Left lung (tissue), 10 donors: ENCODE results near the gene PMFBP1. TPM values are rescaled to one million over a fixed set of nuclear protein-coding genes. Genes with fewer than 3 reads are reported as not detected.

Experiments
- ATAC-seq: fragments of 200-7000 bp; cut with Tn5 transposase; one replicate; pipeline ENCODE4 v1.9.1; 2020; ENCODE audit warnings: moderate library complexity
- DNase-seq, 4 donors: peaks; one replicate each; pipeline ENCODE4 v3.0.0-alpha.2; 2013 to 2020
- H3K27ac ChIP-seq, 2 donors: fragments of 200-600 bp; sonication (generic) in 1 of 2; one replicate each; pipeline versions ENCODE4 v1.5.0 to v1.8.0; 2020 to 2021
- H3K27me3 ChIP-seq, 2 donors: fragments of 200-600 bp; sonication (generic) in 1 of 2; one replicate each; pipeline versions ENCODE4 v1.5.0 to v1.8.0; 2020 to 2021
- H3K36me3 ChIP-seq, 2 donors: fragments of 200-600 bp; sonication (generic) in 1 of 2; one replicate each; pipeline versions ENCODE4 v1.5.0 to v1.8.0; 2020 to 2021
- H3K4me1 ChIP-seq, 2 donors: fragments of 200-600 bp; one replicate each; pipeline ENCODE4 v1.8.0; 2021
- H3K4me3 ChIP-seq, 2 donors: fragments of 200-600 bp; sonication (generic) in 1 of 2; one replicate each; pipeline versions ENCODE4 v1.5.0 to v1.8.0; 2020 to 2021; ENCODE audit warnings: mild to moderate bottlenecking in 1 of 2
- H3K9me3 ChIP-seq, 2 donors: fragments of 200-600 bp; sonication (generic) in 1 of 2; one replicate each; pipeline versions ENCODE4 v1.5.0 to v1.8.0; 2020 to 2021
- intact Hi-C, 2 donors: fragments of 100-400 bp; cut with DNase I; formaldehyde crosslinking; loops; one replicate each; pipeline versions ENCODE4 v1.11.2 to v1.14.2; 2022
- polyA plus RNA-seq, 6 donors: library from polyadenylated mRNA; unstranded; fragments of 120-200 nt; gene quantifications; one replicate each; pipeline ENCODE4 v1.2.1, GENCODE V29; 2013; ENCODE audit not compliant: insufficient read length in 6 of 6
- total RNA-seq, 2 donors: library from RNA; stranded (reverse); fragmentation: NEBNext Ultra II Directional; extraction: Animal tissue kit (Norgen Biotek cat#: 25700); gene quantifications; one replicate each; pipeline ENCODE4 v1.2.1, GENCODE V29; 2021
- TF ChIP-seq, protein P1 (sequence below), 2 donors: fragments of 200-600 bp; sonication (generic) in 1 of 2; IDR thresholded peaks; one replicate each; pipeline versions ENCODE4 v1.5.0 to v1.8.0; 2021; ENCODE audit warnings: antibody characterized with exemption in 2 of 2
- donor health status: DM: no; HTN: yes; CAD: no.
- donor health status: DM: no; HTN: no; CAD: no.

The PMFBP1 gene
- total and polyA plus RNA-seq, 8 donors: 0.47 to 6.5 (median 4.9) TPM

GRCh38 chr16:72124761-72125634 lies 47.0 kb downstream of the PMFBP1 start:
- TF ChIP-seq, protein P1, sequence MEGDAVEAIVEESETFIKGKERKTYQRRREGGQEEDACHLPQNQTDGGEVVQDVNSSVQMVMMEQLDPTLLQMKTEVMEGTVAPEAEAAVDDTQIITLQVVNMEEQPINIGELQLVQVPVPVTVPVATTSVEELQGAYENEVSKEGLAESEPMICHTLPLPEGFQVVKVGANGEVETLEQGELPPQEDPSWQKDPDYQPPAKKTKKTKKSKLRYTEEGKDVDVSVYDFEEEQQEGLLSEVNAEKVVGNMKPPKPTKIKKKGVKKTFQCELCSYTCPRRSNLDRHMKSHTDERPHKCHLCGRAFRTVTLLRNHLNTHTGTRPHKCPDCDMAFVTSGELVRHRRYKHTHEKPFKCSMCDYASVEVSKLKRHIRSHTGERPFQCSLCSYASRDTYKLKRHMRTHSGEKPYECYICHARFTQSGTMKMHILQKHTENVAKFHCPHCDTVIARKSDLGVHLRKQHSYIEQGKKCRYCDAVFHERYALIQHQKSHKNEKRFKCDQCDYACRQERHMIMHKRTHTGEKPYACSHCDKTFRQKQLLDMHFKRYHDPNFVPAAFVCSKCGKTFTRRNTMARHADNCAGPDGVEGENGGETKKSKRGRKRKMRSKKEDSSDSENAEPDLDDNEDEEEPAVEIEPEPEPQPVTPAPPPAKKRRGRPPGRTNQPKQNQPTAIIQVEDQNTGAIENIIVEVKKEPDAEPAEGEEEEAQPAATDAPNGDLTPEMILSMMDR (IDR thresholded peaks at IDR 0.05): peak; percentile 71 to 79
- ATAC-seq: peak; percentile 97
- H3K27ac ChIP-seq: peak overlapping the region in 1 of 2 donors; percentile 7
- DNase-seq: peak in 3 of 4 donors; percentile 66 to 82 (median 79)
- H3K4me3 ChIP-seq: no peak overlapping the region
- no peaks in the 10 kb centered on the region for H3K27me3 ChIP-seq
- intact Hi-C loops: loop anchor here in 1 of 2 donors (10.0 kb wide), 1 partner anchor 340 kb away; no protein-coding TSS in a partner anchor
- H3K9me3 ChIP-seq: no peaks in the 10 kb centered on the region
- H3K4me1 ChIP-seq: peaks cover 0 to 18% of the 10 kb centered on the region in 2 donors
- H3K36me3 ChIP-seq: no peaks in the 10 kb centered on the region

DNA sequence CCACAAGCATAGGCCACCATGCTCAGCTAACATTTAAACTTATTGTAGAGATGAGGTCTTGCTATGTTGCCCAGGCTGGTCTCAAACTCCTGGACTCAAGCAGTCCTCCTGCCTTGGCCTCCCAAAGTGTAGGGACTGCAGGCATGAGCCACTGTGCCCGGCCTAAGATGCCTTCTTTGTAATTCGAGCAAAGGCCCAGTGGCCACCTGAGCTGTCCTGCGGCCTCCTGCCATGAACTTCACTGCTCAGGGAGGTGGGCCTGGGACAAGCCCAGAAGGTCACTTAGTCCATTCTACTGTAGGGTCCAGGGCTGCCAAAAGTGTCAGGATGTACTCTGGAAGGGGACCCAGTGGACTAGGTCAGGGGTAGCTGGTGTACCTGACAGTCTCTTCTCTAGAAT lies 47.8 kb downstream of the PMFBP1 start:
- intact Hi-C loops: loop anchor here in 1 of 2 donors (10.0 kb wide), 1 partner anchor 341 kb away; no protein-coding TSS in a partner anchor
- Histone ChIP-seq H3K4me3 (no peak overlapping the region), H3K27ac (no peak overlapping the region), H3K9me3 (no peaks in the 10 kb centered on the region), H3K4me1 (peaks cover 0 to 18% of the 10 kb centered on the region in 2 donors), H3K36me3 (no peaks in the 10 kb centered on the region), H3K27me3 (no peaks in the 10 kb centered on the region)
- ATAC-seq: no peak
- no peak for DNase-seq
- TF ChIP-seq, protein P1 (IDR thresholded peaks at IDR 0.05): no peak

- Histone ChIP-seq H3K36me3 (no peaks in the 10 kb centered on the region), H3K27ac (no peak overlapping the region), H3K4me1 (peaks cover 0 to 18% of the 10 kb centered on the region in 2 donors), H3K27me3 (no peaks in the 10 kb centered on the region), H3K4me3 (no peak overlapping the region), H3K9me3 (no peaks in the 10 kb centered on the region)
- ATAC-seq: no peak
- TF ChIP-seq, protein P1 (IDR thresholded peaks at IDR 0.05): no peak
- DNase-seq: no peak
- intact Hi-C loops: loop anchor here in 1 of 2 donors (10.0 kb wide), 1 partner anchor 341 kb away; no protein-coding TSS in a partner anchor
These were observed 48.5 kb downstream of the PMFBP1 start for GRCh38 chr16:72123426-72123825.

GRCh38 chr16:72122916-72123315 lies 49.0 kb downstream of the PMFBP1 start:
- intact Hi-C loops: loop anchor here in 1 of 2 donors (10.0 kb wide), 1 partner anchor 342 kb away; no protein-coding TSS in a partner anchor
- Histone ChIP-seq H3K4me3 (no peak overlapping the region), H3K36me3 (no peaks in the 10 kb centered on the region), H3K9me3 (no peaks in the 10 kb centered on the region), H3K27ac (no peak overlapping the region), H3K4me1 (peaks cover 0 to 18% of the 10 kb centered on the region in 2 donors), H3K27me3 (no peaks in the 10 kb centered on the region)
- TF ChIP-seq, protein P1 (IDR thresholded peaks at IDR 0.05): no peak
- no peak for DNase-seq
- no peak for ATAC-seq

- no peak overlapping the region for H3K27ac ChIP-seq
- peaks cover 0 to 18% of the 10 kb centered on the region in 2 donors for H3K4me1 ChIP-seq
- no peaks in the 10 kb centered on the region for H3K27me3 ChIP-seq
- peak in 1 of 4 donors; percentile 5 for DNase-seq
- H3K4me3 ChIP-seq: no peak overlapping the region
- no peak for ATAC-seq
- H3K9me3 ChIP-seq: no peaks in the 10 kb centered on the region
- no peaks in the 10 kb centered on the region for H3K36me3 ChIP-seq
- TF ChIP-seq, protein P1 (IDR thresholded peaks at IDR 0.05): no peak
- intact Hi-C loops: loop anchor here in 1 of 2 donors (10.0 kb wide), 1 partner anchor 342 kb away; no protein-coding TSS in a partner anchor
These were observed 49.6 kb downstream of the PMFBP1 start for GRCh38 chr16:72122308-72122707.
